Kidney (tissue), 14 donors: ENCODE data around the gene WSCD2. TPM values are rescaled to one million over a fixed set of nuclear protein-coding genes. Genes with fewer than 3 reads are reported as not detected.
A peak's percentile ranks its signal among the peaks of the same experiment; 100 is the strongest.

Source experiments
- DNase-seq, 5 donors: peaks; one replicate each; pipeline ENCODE4 v3.0.0-alpha.2; 2013 to 2020
- FAIRE-seq: peaks from 2 replicates; lab custom pipeline; 2012; peaks lifted over from hg19 to GRCh38; lab: Jason Lieb, UNC
- H3K27ac ChIP-seq, 2 donors: one replicate each; pipeline ENCODE4 v1.7.0; 2013; ENCODE audit warnings: low read depth in 2 of 2, low read length in 2 of 2, inconsistent platforms in 1 of 2
- H3K27me3 ChIP-seq: one replicate; pipeline ENCODE4 v1.7.1; 2013; ENCODE audit warnings: low read length, inconsistent platforms; ENCODE audit not compliant: control insufficient read depth, insufficient read depth
- H3K36me3 ChIP-seq, 3 donors: one replicate each; pipeline versions ENCODE4 v1.7.0 to v1.7.1; 2013; ENCODE audit warnings: low read length in 3 of 3, control low read depth in 1 of 3, inconsistent platforms in 1 of 3; ENCODE audit not compliant: insufficient read depth in 3 of 3, control insufficient read depth in 2 of 3
- H3K4me1 ChIP-seq, 3 donors: one replicate each; pipeline versions ENCODE4 v1.7.0 to v1.7.1; 2013; ENCODE audit warnings: low read length in 3 of 3, inconsistent platforms in 1 of 3, low read depth in 1 of 3; ENCODE audit not compliant: control insufficient read depth in 2 of 3, insufficient read depth in 2 of 3
- H3K4me3 ChIP-seq, 3 donors: one replicate each; pipeline versions ENCODE4 v1.7.0 to v1.8.1; 2013; ENCODE audit warnings: low read length in 3 of 3, control low read depth in 1 of 3, inconsistent platforms in 1 of 3
- H3K9ac ChIP-seq, 3 donors: one replicate each; pipeline versions ENCODE4 v1.7.0 to v1.7.1; 2013; ENCODE audit warnings: low read length in 3 of 3, control low read depth in 1 of 3, inconsistent platforms in 1 of 3
- H3K9me3 ChIP-seq, 3 donors: one replicate each; pipeline versions ENCODE4 v1.7.0 to v1.7.1; 2013; ENCODE audit warnings: low read length in 3 of 3, control low read depth in 1 of 3, inconsistent platforms in 1 of 3; ENCODE audit not compliant: control insufficient read depth in 2 of 3, insufficient read depth in 1 of 3
- CTCF ChIP-seq: IDR thresholded peaks from 3 replicates; pipeline ENCODE4 v1.5.1; 2012; ENCODE audit warnings: mild to moderate bottlenecking, moderate library complexity, borderline replicate concordance; ENCODE audit not compliant: insufficient read depth; ENCODE audit errors: extremely low read depth
- intact Hi-C: fragments of 100-400 bp; cut with DNase I; formaldehyde crosslinking; loops from one replicate; pipeline ENCODE4 v1.11.1; 2022
- polyA plus RNA-seq: library from polyadenylated mRNA; stranded (reverse); fragments of 350-450 nt; fragmentation: Illumina TruSeq; extraction: RNeasy Lipid Tissue Mini Kit (QIAGEN cat#74804); gene quantifications from one replicate; pipeline ENCODE4 v1.2.3, GENCODE V29; 2014; ENCODE audit warnings: low read depth, low replicate concordance; ENCODE audit not compliant: insufficient read depth
- total RNA-seq: library from RNA; stranded (reverse); fragmentation: NEBNext Ultra II Directional; extraction: Animal tissue kit (Norgen Biotek cat#: 25700); gene quantifications from one replicate; pipeline ENCODE4 v1.2.1, GENCODE V29; 2021
- donor health status: control.
- donor health status: control.
- donor health status: control.
- donor health status: control.
- donor health status: control.
- donor health status: DM: yes; HTN: yes; CAD: no.
- donor health status: Normal renal cell carcinoma (clear cell type).

The WSCD2 gene
- total and polyA plus RNA-seq, 2 donors from 2014 or later = 1.6 to 2.0 TPM

DNA sequence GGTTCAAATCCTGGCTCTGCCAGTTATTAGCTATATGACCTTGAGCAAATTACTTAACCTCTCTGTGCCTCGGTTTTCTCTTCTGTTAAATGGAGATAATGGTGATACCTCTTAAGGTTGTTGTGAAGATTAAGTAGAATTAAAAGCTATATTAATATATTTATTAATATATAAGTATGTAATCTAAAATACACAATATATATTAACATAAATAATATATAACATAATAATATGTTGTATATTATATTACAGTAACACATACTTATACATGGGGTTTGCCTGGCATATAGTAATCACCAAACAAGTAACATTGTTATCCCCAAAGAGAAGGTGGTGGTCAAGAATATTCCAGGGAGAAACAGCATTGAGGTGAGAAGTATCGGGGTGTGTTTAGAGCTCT lies 118.0 kb downstream of the WSCD2 start:
- no peak for FAIRE-seq
- no peak for DNase-seq
- no peaks in the 10 kb centered on the region for H3K9me3 ChIP-seq
- H3K27me3 ChIP-seq = no peaks in the 10 kb centered on the region
- no peak overlapping the region for H3K9ac ChIP-seq
- H3K27ac ChIP-seq = no peak overlapping the region
- H3K4me1 ChIP-seq = no peaks in the 10 kb centered on the region
- no peaks in the 10 kb centered on the region for H3K36me3 ChIP-seq
- no peak for TF ChIP-seq CTCF
- intact Hi-C loops = no loop called here
- no peak overlapping the region for H3K4me3 ChIP-seq

DNA sequence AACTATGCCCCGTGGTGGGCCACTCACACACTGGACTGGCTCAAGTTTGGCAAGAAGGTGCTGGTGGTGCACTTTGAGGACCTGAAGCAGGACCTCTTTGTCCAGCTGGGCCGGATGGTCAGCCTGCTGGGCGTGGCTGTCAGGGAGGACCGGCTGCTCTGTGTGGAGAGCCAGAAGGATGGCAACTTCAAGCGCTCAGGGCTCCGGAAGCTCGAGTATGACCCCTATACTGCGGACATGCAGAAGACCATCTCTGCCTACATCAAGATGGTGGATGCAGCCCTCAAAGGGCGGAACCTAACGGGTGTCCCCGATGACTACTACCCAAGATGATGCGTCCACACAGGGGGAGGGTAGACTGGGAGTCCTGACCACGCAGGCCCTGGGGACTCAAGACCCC lies 118.9 kb downstream of the WSCD2 start:
- H3K4me3 ChIP-seq = no peak overlapping the region
- no peak overlapping the region for H3K27ac ChIP-seq
- H3K9ac ChIP-seq = no peak overlapping the region
- TF ChIP-seq CTCF = no peak
- FAIRE-seq = no peak
- H3K9me3 ChIP-seq = no peaks in the 10 kb centered on the region
- H3K27me3 ChIP-seq = no peaks in the 10 kb centered on the region
- no peak for DNase-seq
- no peaks in the 10 kb centered on the region for H3K4me1 ChIP-seq
- intact Hi-C loops = no loop called here
- H3K36me3 ChIP-seq = no peaks in the 10 kb centered on the region

- no peak for DNase-seq
- H3K27ac ChIP-seq = no peak overlapping the region
- no peak for FAIRE-seq
- no peaks in the 10 kb centered on the region for H3K36me3 ChIP-seq
- TF ChIP-seq CTCF = no peak
- no peaks in the 10 kb centered on the region for H3K27me3 ChIP-seq
- H3K9me3 ChIP-seq = no peaks in the 10 kb centered on the region
- no peaks in the 10 kb centered on the region for H3K4me1 ChIP-seq
- no peak overlapping the region for H3K9ac ChIP-seq
- H3K4me3 ChIP-seq = no peak overlapping the region
- intact Hi-C loops = no loop called here
Measured at GRCh38 chr12:108252523-108252922, 123.4 kb downstream of the WSCD2 start.

DNA sequence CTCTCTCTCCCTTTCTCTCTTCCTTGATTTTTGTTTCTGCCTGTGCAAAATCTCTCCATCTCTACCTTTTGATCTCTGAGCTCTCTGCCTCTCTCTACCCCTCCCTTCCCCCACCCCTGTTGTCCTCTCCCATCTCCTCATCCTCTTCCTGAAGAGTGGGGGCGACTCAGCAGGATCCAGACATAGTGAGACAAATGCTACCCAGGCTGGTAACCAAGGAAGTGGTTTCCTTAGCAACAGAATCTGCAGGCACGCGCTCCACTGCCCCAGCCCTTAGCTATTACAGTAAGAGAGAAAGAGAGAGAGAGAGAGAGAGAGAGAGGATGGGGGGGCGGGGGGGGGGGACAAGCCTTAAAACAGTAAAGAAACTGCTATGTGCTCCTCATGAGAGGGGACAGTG lies 124.5 kb downstream of the WSCD2 start:
- TF ChIP-seq CTCF = no peak
- no peak for FAIRE-seq
- peak in 1 of 5 donors; percentile 18 for DNase-seq
- Histone ChIP-seq H3K4me3 (no peak overlapping the region), H3K4me1 (no peaks in the 10 kb centered on the region), H3K27me3 (no peaks in the 10 kb centered on the region), H3K36me3 (no peaks in the 10 kb centered on the region), H3K9me3 (no peaks in the 10 kb centered on the region), H3K27ac (no peak overlapping the region), H3K9ac (no peak overlapping the region)
- intact Hi-C loops = no loop called here
